GM18526 (cell line): ENCODE results near the gene ADCY2.

ENCODE experiments used
- POLR2A ChIP-seq: IDR thresholded peaks from 3 replicates; pipeline ENCODE4 v1.6.1; 2011; ENCODE audit not compliant: insufficient read length; ENCODE audit errors: extremely low read depth

The ADCY2 gene

GRCh38 chr5:7467179-7467578, 71.2 kb downstream of the ADCY2 start:
- no peak for TF ChIP-seq POLR2A

GRCh38 chr5:7468742-7469141, 72.8 kb downstream of the ADCY2 start:
- no peak for TF ChIP-seq POLR2A

- TF ChIP-seq POLR2A, result no peak
These were observed 75.8 kb downstream of the ADCY2 start for GRCh38 chr5:7471710-7472109.

GRCh38 chr5:7473115-7473514, 77.2 kb downstream of the ADCY2 start:
- no peak for TF ChIP-seq POLR2A

GRCh38 chr5:7473668-7474215, 77.8 kb downstream of the ADCY2 start:
- no peak for TF ChIP-seq POLR2A

GRCh38 chr5:7474821-7475403, 79.0 kb downstream of the ADCY2 start:
- TF ChIP-seq POLR2A, result no peak

- no peak for TF ChIP-seq POLR2A
These were observed 82.5 kb downstream of the ADCY2 start for GRCh38 chr5:7478459-7478858.

- no peak for TF ChIP-seq POLR2A
These were observed 92.8 kb downstream of the ADCY2 start for GRCh38 chr5:7488734-7489133.

GRCh38 chr5:7492371-7492770, 96.4 kb downstream of the ADCY2 start:
- no peak for TF ChIP-seq POLR2A

GRCh38 chr5:7493081-7493480, 97.1 kb downstream of the ADCY2 start:
- TF ChIP-seq POLR2A, result no peak

- TF ChIP-seq POLR2A, result no peak
These were observed 97.7 kb downstream of the ADCY2 start for GRCh38 chr5:7493622-7494021.

GRCh38 chr5:7494481-7495130, 98.7 kb downstream of the ADCY2 start:
- no peak for TF ChIP-seq POLR2A

GRCh38 chr5:7495131-7495517, 99.2 kb downstream of the ADCY2 start:
- TF ChIP-seq POLR2A, result no peak

- no peak for TF ChIP-seq POLR2A
These were observed 104.3 kb downstream of the ADCY2 start for GRCh38 chr5:7500256-7500655.

GRCh38 chr5:7501061-7501460, 105.1 kb downstream of the ADCY2 start:
- no peak for TF ChIP-seq POLR2A

GRCh38 chr5:7503564-7503963, 107.6 kb downstream of the ADCY2 start:
- no peak for TF ChIP-seq POLR2A
